Endothelial cell (in vitro differentiated cells): ENCODE measurements around the gene ERCC6L2. TPM values are rescaled to one million over a fixed set of nuclear protein-coding genes. Genes with fewer than 3 reads are reported as not detected.

Experiments used
- DNase-seq: peaks from one replicate; pipeline ENCODE4 v3.0.0; 2021; ENCODE audit warnings: low spot score
- H3K27ac Mint-ChIP-seq: one replicate; pipeline ENCODE4 v1.8.0; 2021; ENCODE audit warnings: mixed read lengths, inconsistent platforms; ENCODE audit not compliant: unreplicated experiment
- H3K27me3 Mint-ChIP-seq: one replicate; pipeline ENCODE4 v1.8.0; 2021; ENCODE audit warnings: mild to moderate bottlenecking, moderate library complexity, mixed read lengths, inconsistent platforms; ENCODE audit not compliant: unreplicated experiment
- H3K36me3 Mint-ChIP-seq: one replicate; pipeline ENCODE4 v1.8.0; 2021; ENCODE audit warnings: mild to moderate bottlenecking, low read depth, mixed read lengths, inconsistent platforms; ENCODE audit not compliant: unreplicated experiment
- H3K4me1 Mint-ChIP-seq: one replicate; pipeline ENCODE4 v1.8.0; 2021; ENCODE audit warnings: mild to moderate bottlenecking, mixed read lengths, inconsistent platforms; ENCODE audit not compliant: unreplicated experiment
- H3K4me3 Mint-ChIP-seq: one replicate; pipeline ENCODE4 v1.8.0; 2021; ENCODE audit warnings: mild to moderate bottlenecking, mixed read lengths, inconsistent platforms; ENCODE audit not compliant: unreplicated experiment
- H3K9me3 Mint-ChIP-seq: one replicate; pipeline ENCODE4 v1.8.0; 2021; ENCODE audit warnings: mixed read lengths, inconsistent platforms; ENCODE audit not compliant: unreplicated experiment
- CTCF ChIP-seq: fragments of 200-600 bp; sonication (generic); IDR thresholded peaks from one replicate; pipeline ENCODE4 v1.5.0; 2021; ENCODE audit warnings: antibody characterized with exemption; ENCODE audit not compliant: unreplicated experiment
- total RNA-seq: library from RNA; stranded (reverse); fragmentation: NEBNext Ultra II Directional; extraction: Animal tissue kit (Norgen Biotek cat#: 25700); gene quantifications from one replicate; pipeline ENCODE4 v1.2.1, GENCODE V29; 2021; ENCODE audit not compliant: unreplicated experiment

The ERCC6L2 gene
- total RNA-seq, 1 donor from 2014 or later = 40.5 TPM

GRCh38 chr9:95966306-95966705, 90.8 kb downstream of the ERCC6L2 start:
- Mint-ChIP-seq H3K27me3 (no peaks in the 10 kb centered on the region), H3K27ac (no peak overlapping the region), H3K36me3 (peaks cover 5% of the 10 kb centered on the region), H3K9me3 (no peaks in the 10 kb centered on the region), H3K4me1 (no peaks in the 10 kb centered on the region), H3K4me3 (no peak overlapping the region)
- no peak for TF ChIP-seq CTCF
- no peak for DNase-seq

- DNase-seq = no peak
- H3K4me1 Mint-ChIP-seq = no peaks in the 10 kb centered on the region
- H3K27me3 Mint-ChIP-seq = no peaks in the 10 kb centered on the region
- H3K27ac Mint-ChIP-seq = no peak overlapping the region
- no peaks in the 10 kb centered on the region for H3K9me3 Mint-ChIP-seq
- no peak for TF ChIP-seq CTCF
- no peak overlapping the region for H3K4me3 Mint-ChIP-seq
- no peaks in the 10 kb centered on the region for H3K36me3 Mint-ChIP-seq
Measured at GRCh38 chr9:95970317-95970716, 94.8 kb downstream of the ERCC6L2 start.

- no peaks in the 10 kb centered on the region for H3K27me3 Mint-ChIP-seq
- H3K4me3 Mint-ChIP-seq = no peak overlapping the region
- H3K9me3 Mint-ChIP-seq = no peaks in the 10 kb centered on the region
- H3K27ac Mint-ChIP-seq = no peak overlapping the region
- DNase-seq = no peak
- no peaks in the 10 kb centered on the region for H3K4me1 Mint-ChIP-seq
- no peak for TF ChIP-seq CTCF
- H3K36me3 Mint-ChIP-seq = no peaks in the 10 kb centered on the region
Measured at GRCh38 chr9:95971815-95972214, 96.3 kb downstream of the ERCC6L2 start.

GRCh38 chr9:95974389-95974788, 98.9 kb downstream of the ERCC6L2 start:
- H3K36me3 Mint-ChIP-seq = no peaks in the 10 kb centered on the region
- no peak for DNase-seq

GRCh38 chr9:95977371-95977770, 101.9 kb downstream of the ERCC6L2 start:
- Mint-ChIP-seq H3K4me1 (peaks cover 15% of the 10 kb centered on the region), H3K9me3 (no peaks in the 10 kb centered on the region), H3K27me3 (no peaks in the 10 kb centered on the region), H3K27ac (no peak overlapping the region), H3K36me3 (no peaks in the 10 kb centered on the region), H3K4me3 (no peak overlapping the region)
- no peak for TF ChIP-seq CTCF
- DNase-seq = no peak

More at GRCh38 chr9:95974389-95974788, 98.9 kb downstream of the ERCC6L2 start:
- Mint-ChIP-seq H3K4me3 (no peak overlapping the region), H3K27me3 (no peaks in the 10 kb centered on the region), H3K4me1 (no peaks in the 10 kb centered on the region), H3K9me3 (no peaks in the 10 kb centered on the region), H3K27ac (no peak overlapping the region)
- TF ChIP-seq CTCF = no peak
